Aorta (tissue), 5 donors: ENCODE results near the gene WNT5A. TPM values are rescaled to one million over a fixed set of nuclear protein-coding genes. Genes with fewer than 3 reads are reported as not detected.
A peak's percentile ranks its signal among the peaks of the same experiment; 100 is the strongest.
"Not testable (repeated sequence)": the region's sequence is repeated elsewhere in the genome, so short reads cannot be mapped to it uniquely, and the experiment has no call there.

ENCODE experiments used
- ATAC-seq: fragments of 200-7000 bp; cut with Tn5 transposase; one replicate; pipeline ENCODE4 v1.9.1; 2022; ENCODE audit warnings: moderate library complexity; ENCODE audit not compliant: low FRiP score
- DNase-seq, 2 donors: peaks; one replicate each; pipeline ENCODE4 v3.0.0-alpha.2; 2020
- H3K27ac ChIP-seq, 2 donors: one replicate each; pipeline ENCODE4 v1.5.1; 2013; ENCODE audit warnings: low read length in 2 of 2, mild to moderate bottlenecking in 2 of 2, moderate library complexity in 2 of 2, control low read depth in 1 of 2, inconsistent platforms in 1 of 2, low read depth in 1 of 2
- H3K27me3 ChIP-seq, 2 donors: one replicate each; pipeline ENCODE4 v1.6.1; 2013; ENCODE audit warnings: control low read depth in 1 of 2, low read length in 1 of 2, mild to moderate bottlenecking in 1 of 2, moderate library complexity in 1 of 2; ENCODE audit not compliant: insufficient read depth in 2 of 2, control insufficient read depth in 1 of 2
- H3K36me3 ChIP-seq, 2 donors: one replicate each; pipeline ENCODE4 v1.6.1; 2013; ENCODE audit warnings: control low read depth in 1 of 2, low read length in 1 of 2, mild to moderate bottlenecking in 1 of 2; ENCODE audit not compliant: insufficient read depth in 2 of 2, control insufficient read depth in 1 of 2
- H3K4me1 ChIP-seq, 2 donors: one replicate each; pipeline ENCODE4 v1.6.1; 2013; ENCODE audit warnings: low read length in 2 of 2, control low read depth in 1 of 2, mild to moderate bottlenecking in 1 of 2, moderate library complexity in 1 of 2; ENCODE audit not compliant: insufficient read depth in 2 of 2, control insufficient read depth in 1 of 2
- H3K4me3 ChIP-seq, 2 donors: one replicate each; pipeline ENCODE4 v1.5.1; 2013; ENCODE audit warnings: low read length in 2 of 2, control low read depth in 1 of 2, mild to moderate bottlenecking in 1 of 2
- H3K9me3 ChIP-seq: one replicate; pipeline ENCODE4 v1.6.1; 2013; ENCODE audit warnings: mild to moderate bottlenecking, low read length; ENCODE audit not compliant: control insufficient read depth
- WGBS, 2 donors: extraction: QIAGEN DNeasy Blood & Tissue Kit; methylation state at CpG; one replicate each; pipeline ENCODE4 v1.1.7; 2013; 5-methylcytosine and 5-hydroxymethylcytosine counted together
- intact Hi-C, 2 donors: fragments of 100-400 bp; cut with DNase I; formaldehyde crosslinking; loops; one replicate each; pipeline versions ENCODE4 v1.14.2 to v1.15.0; 2022
- polyA plus RNA-seq, 2 donors: library from polyadenylated mRNA; stranded (reverse); fragments of 200-250 nt; gene quantifications; one replicate each; pipeline ENCODE4 v1.2.3, GENCODE V29; 2013
- total RNA-seq, 2 donors: library from RNA; stranded (reverse); fragmentation: NEBNext Ultra II Directional; extraction: Animal tissue kit (Norgen Biotek cat#: 25700); gene quantifications; one replicate each; pipeline ENCODE4 v1.2.1, GENCODE V29; 2021
- donor health status: healthy with polysubstance abuse.
- donor health status: Bipolar disorder and iron deficiency.
- donor health status: DM: no; HTN: no; CAD: no.
- donor health status: DM: no; HTN: no; CAD: no.
- donor health status: DM: yes; HTN: yes; CAD: no.

WNT5A gene
- total and polyA plus RNA-seq, 4 donors: 0.13 to 10.6 (median 0.43) TPM

DNA sequence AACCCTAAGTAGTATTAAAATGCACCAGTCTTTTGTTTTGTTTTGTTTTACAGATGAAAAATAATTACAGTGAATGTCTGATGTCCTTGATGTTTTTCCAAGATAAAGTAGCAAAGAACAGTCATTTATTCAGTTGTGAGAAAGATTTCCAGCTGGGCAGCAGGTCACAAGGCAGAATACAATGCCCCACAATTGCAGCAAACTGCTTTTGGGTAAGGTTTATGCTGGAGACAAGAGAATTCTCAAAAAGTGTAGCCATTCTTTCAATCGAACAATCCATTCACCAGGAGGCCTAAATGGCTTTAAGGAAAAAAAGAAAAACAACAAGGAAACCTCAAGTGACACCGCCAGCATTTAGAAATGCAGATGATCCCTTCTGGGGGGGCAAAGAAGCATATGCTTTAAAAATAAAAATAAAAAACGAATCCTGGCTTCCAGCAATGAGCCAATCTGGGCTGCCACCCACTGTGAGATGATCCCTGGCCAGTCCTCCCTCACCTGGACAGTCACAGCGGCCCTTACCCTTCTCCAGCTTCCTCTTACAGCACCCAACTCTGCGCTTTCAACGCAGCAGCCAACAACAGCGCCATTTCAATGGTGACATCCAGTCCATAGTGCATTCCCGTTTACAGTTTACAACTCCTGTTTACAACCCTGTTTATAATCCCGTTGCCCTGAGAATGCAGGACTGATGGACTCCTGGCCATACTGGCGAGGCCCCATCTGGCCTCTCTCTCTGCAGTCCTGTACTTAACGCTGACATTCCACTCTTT, 25.7 kb upstream of the WNT5A start:
- Histone ChIP-seq H3K36me3 (no peaks in the 10 kb centered on the region), H3K27ac (no peak overlapping the region), H3K4me3 (no peak overlapping the region), H3K4me1 (no peaks in the 10 kb centered on the region), H3K27me3 (no peaks in the 10 kb centered on the region), H3K9me3 (no peaks in the 10 kb centered on the region)
- WGBS, 2 donors: 63 to 65% methylated on average over 11 of the region's 11 CpGs
- intact Hi-C loops: no loop called here
- DNase-seq (no peak), ATAC-seq (no peak)

DNA sequence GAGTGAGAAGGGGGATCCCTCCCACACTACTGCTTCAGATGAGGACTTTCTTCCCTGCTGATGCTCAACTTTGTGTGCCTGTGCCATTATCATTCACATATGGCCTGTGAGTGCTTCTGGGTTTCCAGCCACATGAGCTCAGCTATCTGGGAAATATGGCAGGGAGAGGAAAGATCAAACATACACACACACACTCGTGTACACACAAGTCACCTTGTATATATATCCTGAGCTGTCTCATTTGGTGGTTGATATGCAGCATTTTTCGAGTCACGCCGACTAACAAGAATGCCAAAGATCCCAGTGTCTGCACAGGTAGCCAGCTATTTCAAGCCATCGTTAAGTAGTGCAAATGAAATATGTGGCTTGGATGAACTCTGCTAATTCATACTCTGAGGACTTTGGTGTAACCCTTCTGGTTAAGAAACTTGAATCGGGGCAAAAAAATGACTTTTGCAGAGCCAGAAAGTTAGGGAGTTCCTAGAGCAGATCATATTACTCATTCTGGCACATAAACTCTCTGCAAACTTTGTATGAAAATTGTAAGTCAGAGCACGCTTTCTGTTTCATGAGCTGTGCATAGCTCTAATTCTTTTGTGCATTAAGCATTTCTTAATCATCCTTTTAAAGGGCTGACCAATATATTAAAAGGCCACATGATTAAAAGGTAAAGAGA, 24.9 kb upstream of the WNT5A start:
- H3K27ac ChIP-seq: no peak overlapping the region
- H3K36me3 ChIP-seq: no peaks in the 10 kb centered on the region
- DNase-seq (no peak), ATAC-seq (peak; percentile 11)
- H3K27me3 ChIP-seq: peaks cover 0 to under 1% of the 10 kb centered on the region in 2 donors
- H3K4me3 ChIP-seq: no peak overlapping the region
- no peaks in the 10 kb centered on the region for H3K9me3 ChIP-seq
- intact Hi-C loops: no loop called here
- no peaks in the 10 kb centered on the region for H3K4me1 ChIP-seq
- WGBS, 2 donors: 22 to 26% methylated on average over 7 of the region's 7 CpGs

DNA sequence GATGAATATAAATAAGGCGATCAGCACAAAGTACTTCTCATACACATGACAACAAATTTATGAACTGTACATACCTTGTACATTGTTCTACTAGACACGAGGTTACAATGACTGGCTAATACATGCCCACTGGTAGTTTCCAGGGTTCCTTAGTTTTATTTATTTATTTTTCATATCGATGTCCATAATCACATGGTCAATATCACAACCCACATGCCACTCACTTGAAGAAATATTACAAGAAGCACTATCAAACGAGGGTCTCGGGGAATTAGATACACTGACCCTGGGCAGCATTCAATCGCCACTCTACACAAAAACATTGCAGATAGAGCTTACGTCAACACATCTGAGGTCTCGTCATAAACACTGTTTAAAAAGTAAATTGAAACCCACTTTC, 21.2 kb upstream of the WNT5A start:
- H3K27ac ChIP-seq: no peak overlapping the region
- ATAC-seq (no peak), DNase-seq (no peak)
- H3K27me3 ChIP-seq: peaks cover 0 to 5% of the 10 kb centered on the region in 2 donors
- H3K4me1 ChIP-seq: no peaks in the 10 kb centered on the region
- 85 to 86% methylated on average over 8 of the region's 8 CpGs for WGBS, 2 donors
- no peak overlapping the region for H3K4me3 ChIP-seq
- intact Hi-C loops: no loop called here
- no peaks in the 10 kb centered on the region for H3K36me3 ChIP-seq
- H3K9me3 ChIP-seq: no peaks in the 10 kb centered on the region

DNA sequence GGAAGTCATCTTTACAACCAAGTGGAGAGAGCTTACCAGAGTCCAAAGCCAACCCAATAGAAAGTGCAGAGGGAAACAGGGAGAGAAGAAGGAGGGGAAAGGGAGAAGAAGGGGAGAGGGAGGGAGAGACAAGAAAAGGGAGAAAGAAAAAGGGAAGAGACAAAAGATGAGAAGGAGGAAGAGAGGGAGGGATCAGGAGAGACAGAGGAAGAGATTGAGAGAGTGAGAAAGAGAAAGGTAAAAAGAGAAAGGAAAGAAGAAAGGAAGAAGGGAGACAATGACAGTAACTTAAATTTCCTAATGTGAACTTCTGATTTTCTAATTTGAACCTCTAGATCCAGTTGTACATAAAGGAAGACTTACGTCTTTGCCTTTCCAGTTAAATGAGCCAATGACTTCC, 20.7 kb upstream of the WNT5A start:
- no peak overlapping the region for H3K27ac ChIP-seq
- ATAC-seq (no peak), DNase-seq (no peak)
- intact Hi-C loops: no loop called here
- no peak overlapping the region for H3K4me3 ChIP-seq
- H3K4me1 ChIP-seq: no peaks in the 10 kb centered on the region
- H3K36me3 ChIP-seq: no peaks in the 10 kb centered on the region
- H3K27me3 ChIP-seq: peaks cover 0 to 5% of the 10 kb centered on the region in 2 donors
- WGBS, 2 donors: 85 to 94% methylated on average over 1 of the region's 1 CpG
- H3K9me3 ChIP-seq: no peaks in the 10 kb centered on the region

DNA sequence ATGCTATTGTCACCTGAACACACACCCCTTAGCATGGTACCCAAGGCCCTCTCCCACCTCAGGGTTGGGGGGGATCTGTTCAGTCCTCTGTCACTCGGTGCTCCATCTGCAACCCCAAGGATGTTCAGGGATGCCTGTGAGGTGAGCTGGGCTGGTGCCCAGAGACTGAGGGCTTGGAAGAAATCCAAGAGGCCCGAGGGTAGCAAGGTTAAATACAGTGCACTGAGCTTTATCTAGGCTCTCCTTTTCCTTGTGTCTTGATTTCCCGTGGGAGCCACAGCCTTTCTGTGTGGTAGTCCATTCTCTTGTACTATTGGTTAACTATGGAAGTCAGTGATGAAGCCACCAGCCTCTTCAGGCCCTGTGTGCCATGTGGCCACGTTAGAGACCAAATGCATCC, 18.7 kb upstream of the WNT5A start:
- H3K36me3 ChIP-seq: no peaks in the 10 kb centered on the region
- H3K4me1 ChIP-seq: no peaks in the 10 kb centered on the region
- H3K9me3 ChIP-seq: no peaks in the 10 kb centered on the region
- DNase-seq (no peak), ATAC-seq (no peak)
- 62 to 63% methylated on average over 4 of the region's 4 CpGs for WGBS, 2 donors
- no peak overlapping the region for H3K27ac ChIP-seq
- intact Hi-C loops: no loop called here
- peaks cover 0 to 5% of the 10 kb centered on the region in 2 donors for H3K27me3 ChIP-seq
- H3K4me3 ChIP-seq: no peak overlapping the region

DNA sequence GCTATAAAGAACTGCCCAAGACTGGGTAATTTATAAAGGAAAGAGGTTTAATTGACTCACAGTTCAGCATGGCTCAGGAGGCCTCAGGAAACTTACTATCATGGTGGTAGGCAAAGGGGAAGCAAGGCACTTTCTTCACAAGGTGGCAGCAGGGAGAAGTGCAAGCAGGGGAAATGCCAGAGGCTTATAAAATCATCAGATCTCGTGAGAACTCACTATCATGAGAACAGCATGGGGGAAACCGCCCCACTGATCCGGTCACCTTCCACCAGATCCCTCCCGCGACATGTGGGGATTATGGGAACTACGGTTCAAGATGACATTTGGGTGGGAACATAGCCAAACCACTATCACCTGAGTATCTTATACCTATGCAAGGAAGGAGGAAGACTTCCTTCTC, 18.0 kb upstream of the WNT5A start:
- H3K4me3 ChIP-seq, H3K9me3 ChIP-seq, H3K4me1 ChIP-seq, H3K27ac ChIP-seq, H3K27me3 ChIP-seq, DNase-seq, H3K36me3 ChIP-seq, ATAC-seq, intact Hi-C loops: not testable (repeated sequence)
- 42 to 50% methylated on average over 6 of the region's 6 CpGs for WGBS, 2 donors

DNA sequence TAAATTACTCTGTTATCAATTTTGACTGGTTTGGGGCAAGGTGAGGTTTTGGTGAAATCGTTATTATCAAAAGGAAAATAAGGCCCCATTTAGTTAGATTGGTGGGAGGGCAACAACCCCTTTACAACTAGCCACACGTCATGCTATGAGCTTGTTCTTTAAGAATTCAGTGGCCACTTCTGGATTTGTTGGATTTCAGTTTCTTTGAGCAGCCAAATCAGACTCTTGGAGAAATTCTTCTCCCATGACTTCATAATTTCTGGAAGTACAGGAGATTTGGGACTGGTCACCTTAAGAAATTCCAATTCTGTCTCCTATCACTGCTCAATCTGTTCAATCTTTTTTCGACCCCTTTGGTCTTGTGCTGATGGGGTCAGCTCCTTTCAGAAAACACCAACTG, 14.8 kb upstream of the WNT5A start:
- H3K4me3 ChIP-seq: no peak overlapping the region
- WGBS, 2 donors: 73 to 80% methylated on average over 3 of the region's 3 CpGs
- DNase-seq (no peak), ATAC-seq (no peak)
- no peak overlapping the region for H3K27ac ChIP-seq
- H3K4me1 ChIP-seq: no peaks in the 10 kb centered on the region
- H3K36me3 ChIP-seq: no peaks in the 10 kb centered on the region
- no peaks in the 10 kb centered on the region for H3K9me3 ChIP-seq
- intact Hi-C loops: no loop called here
- H3K27me3 ChIP-seq: peaks cover 0 to 6% of the 10 kb centered on the region in 2 donors

DNA sequence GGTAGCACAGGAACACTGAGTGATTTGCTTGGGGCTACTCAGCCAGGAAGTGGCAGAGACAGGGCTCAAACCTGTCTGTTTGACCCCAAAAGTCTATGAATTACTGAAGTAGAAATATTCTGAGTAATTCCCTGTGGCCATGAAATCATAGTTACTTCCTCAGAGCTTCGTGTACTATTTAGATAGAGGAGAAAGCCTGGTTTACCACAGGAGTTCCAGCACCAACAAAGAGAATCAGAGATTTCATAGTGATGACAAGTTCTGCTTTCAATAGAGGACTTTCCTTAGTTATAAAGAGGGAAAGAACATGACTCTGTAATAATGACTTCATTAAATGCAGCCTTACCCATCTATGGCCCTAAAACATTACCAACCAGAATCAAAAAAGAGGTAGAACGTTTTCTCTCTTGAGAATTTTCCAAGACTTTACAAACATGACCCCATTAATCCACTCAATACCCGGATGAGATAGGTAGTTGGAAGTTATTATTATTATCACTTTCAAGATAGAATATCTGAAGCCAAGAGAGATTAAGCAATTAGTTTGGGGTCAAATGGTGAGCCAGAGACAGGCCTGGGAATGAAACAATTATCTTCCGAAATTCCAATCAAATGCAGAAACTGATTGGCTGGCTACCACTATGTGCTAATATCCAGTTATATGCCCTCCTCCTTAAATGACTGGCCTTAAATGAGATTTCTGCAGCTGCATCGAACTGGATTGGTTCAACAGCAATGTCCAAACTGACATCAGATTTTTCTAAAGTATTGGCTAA, 13.6 kb upstream of the WNT5A start:
- H3K36me3 ChIP-seq: no peaks in the 10 kb centered on the region
- no peaks in the 10 kb centered on the region for H3K9me3 ChIP-seq
- 73 to 75% methylated on average over 5 of the region's 5 CpGs for WGBS, 2 donors
- H3K27ac ChIP-seq: no peak overlapping the region
- DNase-seq: no peak
- intact Hi-C loops: no loop called here
- no peaks in the 10 kb centered on the region for H3K4me1 ChIP-seq
- H3K27me3 ChIP-seq: peaks cover 0 to 5% of the 10 kb centered on the region in 2 donors
- no peak overlapping the region for H3K4me3 ChIP-seq
- no peak for ATAC-seq
